HEK293T (cell line): Measurements from ENCODE around the gene KREMEN1.

ENCODE experiments used
- BHLHE40 ChIP-seq: fragments of 450-650 bp; IDR thresholded peaks from 2 replicates; pipeline ENCODE4 v1.6.1; 2016; ENCODE audit warnings: mild to moderate bottlenecking, moderate library complexity, borderline replicate concordance
- CTBP1 ChIP-seq: fragments of 450-650 bp; IDR thresholded peaks from 2 replicates; pipeline ENCODE4 v1.6.1; 2016; ENCODE audit warnings: borderline replicate concordance
- ELF4 ChIP-seq: fragments of 450-650 bp; IDR thresholded peaks from 2 replicates; pipeline ENCODE4 v1.6.1; 2017; ENCODE audit warnings: antibody characterized with exemption
- FOXA1 ChIP-seq: fragments of 450-650 bp; IDR thresholded peaks from 2 replicates; pipeline ENCODE4 v1.6.1; 2016; ENCODE audit warnings: mild to moderate bottlenecking
- FOXK2 ChIP-seq: fragments of 450-650 bp; IDR thresholded peaks from 2 replicates; pipeline ENCODE4 v1.6.1; 2016; ENCODE audit warnings: mild to moderate bottlenecking
- FOXM1 ChIP-seq: fragments of 450-650 bp; IDR thresholded peaks from 2 replicates; pipeline ENCODE4 v1.6.1; 2017; ENCODE audit warnings: mild to moderate bottlenecking, borderline replicate concordance
- HDGF ChIP-seq: fragments of 450-650 bp; IDR thresholded peaks from 2 replicates; pipeline ENCODE4 v1.6.1; 2017; ENCODE audit warnings: antibody characterized with exemption, borderline replicate concordance
- L3MBTL2 ChIP-seq: fragments of 450-650 bp; conservative IDR thresholded peaks from 2 replicates; pipeline ENCODE4 v1.6.1; 2016; ENCODE audit warnings: mild to moderate bottlenecking
- NFRKB ChIP-seq: fragments of 450-650 bp; IDR thresholded peaks from 2 replicates; pipeline ENCODE4 v1.6.1; 2016; ENCODE audit warnings: mild to moderate bottlenecking, moderate library complexity
- SP1 ChIP-seq: fragments of 450-650 bp; IDR thresholded peaks from 2 replicates; pipeline ENCODE4 v1.6.1; 2017
- TARDBP ChIP-seq: fragments of 450-650 bp; IDR thresholded peaks from 2 replicates; pipeline ENCODE4 v1.6.1; 2016
- ZNF384 ChIP-seq: fragments of 450-650 bp; IDR thresholded peaks from 2 replicates; pipeline ENCODE4 v1.6.1; 2016
- TF ChIP-seq, protein P1 (sequence below): fragments of 450-650 bp; IDR thresholded peaks from 2 replicates; pipeline ENCODE4 v1.6.1; 2016

DNA sequence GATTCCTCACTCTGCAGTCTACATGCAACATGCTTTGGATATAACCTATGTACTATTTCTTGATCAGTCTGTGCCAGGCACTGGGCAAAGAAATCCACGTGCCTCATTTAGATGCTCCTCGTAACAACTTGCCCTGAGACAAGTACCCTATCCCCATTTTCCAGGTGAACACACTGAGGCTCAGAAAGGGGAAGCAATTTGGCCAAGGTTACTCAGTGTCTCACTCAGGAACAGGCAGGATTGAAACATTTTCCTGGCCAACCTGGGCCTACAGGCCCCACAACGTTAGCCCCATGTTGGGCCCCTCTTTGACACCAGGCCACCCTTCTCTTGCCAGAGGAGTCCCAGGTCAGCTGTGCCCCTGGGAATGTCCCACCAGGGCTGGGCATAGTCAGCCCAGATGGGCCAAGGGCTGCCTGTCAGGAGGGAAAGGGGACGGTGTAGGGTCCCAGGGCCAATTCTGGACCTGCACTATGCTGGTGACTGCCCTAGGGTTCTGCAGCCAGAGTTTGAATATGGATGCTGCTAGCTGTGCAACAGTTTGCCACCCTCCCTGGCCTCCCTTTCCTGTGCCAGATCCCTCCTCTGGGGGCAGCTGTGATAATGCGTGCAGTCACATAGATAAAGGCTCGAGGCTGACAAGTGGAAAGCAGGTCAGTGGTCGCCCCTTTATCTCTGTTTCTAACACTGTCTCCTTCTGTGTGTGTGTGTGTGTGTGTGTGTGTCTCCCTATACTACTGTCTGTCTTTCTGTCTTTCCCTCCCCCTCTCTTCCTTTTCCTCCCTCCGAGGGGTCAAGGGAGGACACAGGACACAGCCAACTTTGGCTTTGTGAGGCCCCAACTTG lies 122.5 kb downstream of the KREMEN1 start:
- TF ChIP-seq HDGF (no peak), FOXA1 (no peak), BHLHE40 (no peak), SP1 (no peak), FOXK2 (no peak), ELF4 (no peak), FOXM1 (no peak), TARDBP (no peak), NFRKB (no peak), CTBP1 (no peak), ZNF384 (no peak), L3MBTL2 (no peak)
- TF ChIP-seq, protein P1, sequence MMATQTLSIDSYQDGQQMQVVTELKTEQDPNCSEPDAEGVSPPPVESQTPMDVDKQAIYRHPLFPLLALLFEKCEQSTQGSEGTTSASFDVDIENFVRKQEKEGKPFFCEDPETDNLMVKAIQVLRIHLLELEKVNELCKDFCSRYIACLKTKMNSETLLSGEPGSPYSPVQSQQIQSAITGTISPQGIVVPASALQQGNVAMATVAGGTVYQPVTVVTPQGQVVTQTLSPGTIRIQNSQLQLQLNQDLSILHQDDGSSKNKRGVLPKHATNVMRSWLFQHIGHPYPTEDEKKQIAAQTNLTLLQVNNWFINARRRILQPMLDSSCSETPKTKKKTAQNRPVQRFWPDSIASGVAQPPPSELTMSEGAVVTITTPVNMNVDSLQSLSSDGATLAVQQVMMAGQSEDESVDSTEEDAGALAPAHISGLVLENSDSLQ, result no peak
